BE2C (cell line): ENCODE results near the gene OPCML.
A peak's percentile ranks its signal among the peaks of the same experiment; 100 is the strongest.

Experiments
- DNase-seq: peaks from one replicate; pipeline ENCODE4 v3.0.0-alpha.2; 2020
- H3K27me3 ChIP-seq: fragments of 250-450 bp; sonication (Bioruptor Pico); 2 replicates; pipeline ENCODE4 v1.5.1; 2020; ENCODE audit warnings: mild to moderate bottlenecking
- H3K36me3 ChIP-seq: fragments of 250-450 bp; sonication (Bioruptor Pico); 2 replicates; pipeline ENCODE4 v1.5.1; 2020; ENCODE audit warnings: mild to moderate bottlenecking
- H3K4me1 ChIP-seq: fragments of 250-450 bp; sonication (Bioruptor Pico); 2 replicates; pipeline ENCODE4 v1.5.1; 2020
- H3K4me3 ChIP-seq: 2 replicates; pipeline ENCODE4 v1.5.1; 2011; ENCODE audit warnings: low read depth, low read length
- H3K9me3 ChIP-seq: fragments of 250-450 bp; sonication (Bioruptor Pico); 2 replicates; pipeline ENCODE4 v1.5.1; 2020
- TF ChIP-seq, protein P1 (sequence below): IDR thresholded peaks from 2 replicates; pipeline ENCODE4 v1.5.1; 2012; ENCODE audit warnings: mild to moderate bottlenecking, low read depth, low read length

The OPCML gene

DNA sequence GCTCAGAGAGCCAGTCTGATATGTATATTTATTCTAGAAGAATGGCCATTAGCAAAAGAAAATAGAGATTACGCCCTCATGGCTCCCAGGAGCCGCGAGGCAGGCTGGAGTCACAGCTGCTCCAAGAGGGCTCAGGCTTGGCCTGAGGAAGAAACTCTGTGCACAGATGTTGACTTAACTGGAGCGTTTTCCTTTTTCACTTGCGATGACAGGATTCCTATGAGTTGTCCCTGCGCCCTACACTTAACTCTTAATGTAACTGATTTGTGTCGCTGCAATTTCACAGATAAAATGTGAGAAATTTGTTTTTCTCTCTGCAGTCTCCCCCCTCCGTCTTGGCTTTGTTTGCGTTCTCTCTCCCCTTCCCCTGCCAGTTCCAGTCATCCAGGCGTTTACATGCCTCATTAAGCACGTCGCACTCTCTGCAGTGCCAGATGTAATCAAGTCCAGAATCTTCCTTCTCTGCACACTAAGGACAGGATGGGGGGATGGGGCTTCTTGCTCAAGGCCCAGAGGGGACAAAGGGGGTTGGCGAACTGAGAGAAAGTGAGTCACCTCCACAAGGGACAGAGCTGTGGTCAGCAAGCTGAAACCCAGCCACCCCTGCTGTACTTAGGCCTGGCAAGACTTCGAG is 1101.8 kb downstream of the OPCML start:
- Histone ChIP-seq H3K4me3 (no peak overlapping the region), H3K27me3 (no peaks in the 10 kb centered on the region), H3K4me1 (no peaks in the 10 kb centered on the region), H3K9me3 (no peaks in the 10 kb centered on the region), H3K36me3 (no peaks in the 10 kb centered on the region)
- DNase-seq = peak; percentile 14
- TF ChIP-seq, protein P1, sequence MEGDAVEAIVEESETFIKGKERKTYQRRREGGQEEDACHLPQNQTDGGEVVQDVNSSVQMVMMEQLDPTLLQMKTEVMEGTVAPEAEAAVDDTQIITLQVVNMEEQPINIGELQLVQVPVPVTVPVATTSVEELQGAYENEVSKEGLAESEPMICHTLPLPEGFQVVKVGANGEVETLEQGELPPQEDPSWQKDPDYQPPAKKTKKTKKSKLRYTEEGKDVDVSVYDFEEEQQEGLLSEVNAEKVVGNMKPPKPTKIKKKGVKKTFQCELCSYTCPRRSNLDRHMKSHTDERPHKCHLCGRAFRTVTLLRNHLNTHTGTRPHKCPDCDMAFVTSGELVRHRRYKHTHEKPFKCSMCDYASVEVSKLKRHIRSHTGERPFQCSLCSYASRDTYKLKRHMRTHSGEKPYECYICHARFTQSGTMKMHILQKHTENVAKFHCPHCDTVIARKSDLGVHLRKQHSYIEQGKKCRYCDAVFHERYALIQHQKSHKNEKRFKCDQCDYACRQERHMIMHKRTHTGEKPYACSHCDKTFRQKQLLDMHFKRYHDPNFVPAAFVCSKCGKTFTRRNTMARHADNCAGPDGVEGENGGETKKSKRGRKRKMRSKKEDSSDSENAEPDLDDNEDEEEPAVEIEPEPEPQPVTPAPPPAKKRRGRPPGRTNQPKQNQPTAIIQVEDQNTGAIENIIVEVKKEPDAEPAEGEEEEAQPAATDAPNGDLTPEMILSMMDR = no peak

DNA sequence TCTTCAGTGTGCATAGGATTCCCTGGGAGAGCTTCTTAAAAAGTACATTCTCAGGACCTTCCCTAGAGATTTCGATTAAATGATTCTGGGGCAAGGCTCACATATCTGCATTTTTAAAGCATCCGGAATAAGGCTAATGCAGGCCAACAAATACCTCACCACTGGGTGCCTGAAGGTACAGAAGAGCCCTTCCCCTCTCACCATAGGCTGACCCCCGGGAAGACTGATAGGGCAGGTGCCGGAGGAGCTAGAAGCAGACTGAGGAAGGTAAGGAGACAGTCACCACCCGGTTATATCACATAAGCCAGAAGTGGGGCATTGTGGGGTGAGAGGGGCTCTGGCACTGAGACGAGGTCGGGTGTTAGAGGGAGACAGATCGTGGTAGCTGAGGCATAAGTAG is 1102.6 kb downstream of the OPCML start:
- Histone ChIP-seq H3K36me3 (no peaks in the 10 kb centered on the region), H3K4me1 (no peaks in the 10 kb centered on the region), H3K9me3 (no peaks in the 10 kb centered on the region), H3K4me3 (no peak overlapping the region), H3K27me3 (no peaks in the 10 kb centered on the region)
- TF ChIP-seq, protein P1 = no peak
- no peak for DNase-seq

DNA sequence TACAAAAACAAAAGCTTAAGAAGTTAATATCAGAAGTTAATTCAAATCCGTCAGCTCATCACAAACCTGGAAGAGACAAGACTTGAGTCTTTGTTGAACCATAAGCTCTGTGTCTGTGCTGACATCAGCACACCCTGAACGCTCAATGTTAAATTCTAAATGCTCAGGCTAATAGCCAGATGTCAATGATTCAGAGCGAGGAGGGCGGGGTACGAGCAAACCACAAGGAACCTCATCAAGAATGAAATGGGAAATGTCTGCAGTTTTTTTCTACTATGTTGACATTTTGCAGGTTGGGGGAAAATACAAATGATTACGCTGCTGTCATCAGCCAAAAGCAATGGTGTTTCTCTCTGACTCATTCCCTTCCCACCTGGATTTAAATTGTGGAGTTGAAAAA is 1104.7 kb downstream of the OPCML start:
- no peaks in the 10 kb centered on the region for H3K27me3 ChIP-seq

DNA sequence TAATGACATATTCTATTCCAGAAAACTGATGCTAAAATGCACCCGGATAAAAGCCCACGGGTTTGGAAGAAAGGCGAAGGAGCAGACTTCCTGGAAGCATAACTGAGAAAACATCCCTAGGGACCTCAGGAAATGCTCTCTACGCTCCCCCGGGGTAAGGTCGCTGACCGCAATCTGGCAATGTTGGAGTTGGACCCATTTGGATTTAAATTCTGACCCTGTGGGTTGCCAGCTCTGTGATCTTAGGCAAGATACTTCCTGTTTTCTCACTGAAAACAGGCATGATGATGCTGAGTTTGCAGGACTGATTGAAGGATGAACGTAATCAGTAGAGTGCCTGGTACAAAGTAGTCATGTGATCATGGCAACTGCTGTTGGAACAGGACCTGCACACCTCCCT is 1107.9 kb downstream of the OPCML start:
- Histone ChIP-seq H3K9me3 (no peaks in the 10 kb centered on the region; the same call in 1 of the 2 replicates), H3K4me1 (no peaks in the 10 kb centered on the region), H3K36me3 (no peaks in the 10 kb centered on the region), H3K4me3 (no peak overlapping the region), H3K27me3 (no peaks in the 10 kb centered on the region)
- TF ChIP-seq, protein P1 = no peak
- no peak for DNase-seq

More for the DNA sequence above, 1104.7 kb downstream of the OPCML start:
- Histone ChIP-seq H3K36me3 (no peaks in the 10 kb centered on the region), H3K4me3 (no peak overlapping the region), H3K9me3 (no peaks in the 10 kb centered on the region), H3K4me1 (no peaks in the 10 kb centered on the region)
- TF ChIP-seq, protein P1 = no peak
- DNase-seq = no peak

DNA sequence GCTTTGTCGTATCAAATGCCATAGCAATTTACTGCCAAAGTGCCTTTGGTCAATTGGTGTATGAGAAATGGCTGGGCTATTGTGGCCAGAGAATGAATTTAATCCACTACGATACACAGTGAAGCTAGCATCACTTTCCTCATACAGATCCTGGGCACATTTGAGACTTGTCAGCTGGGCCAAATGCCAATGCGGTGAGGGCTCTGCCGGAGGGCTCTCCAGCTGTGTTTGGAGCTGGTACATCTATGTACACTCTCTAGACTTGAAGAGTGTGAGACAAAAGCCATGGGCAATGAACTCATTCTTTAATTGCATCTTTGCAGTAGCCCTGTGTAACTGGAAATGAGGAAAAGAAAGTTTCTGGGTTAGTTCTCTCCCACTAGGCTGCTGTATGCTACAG is 1109.0 kb downstream of the OPCML start:
- Histone ChIP-seq H3K4me3 (no peak overlapping the region), H3K27me3 (no peaks in the 10 kb centered on the region), H3K4me1 (no peaks in the 10 kb centered on the region), H3K36me3 (no peaks in the 10 kb centered on the region), H3K9me3 (no peaks in the 10 kb centered on the region; the same call in 1 of the 2 replicates)
- DNase-seq = no peak
- TF ChIP-seq, protein P1 = no peak

DNA sequence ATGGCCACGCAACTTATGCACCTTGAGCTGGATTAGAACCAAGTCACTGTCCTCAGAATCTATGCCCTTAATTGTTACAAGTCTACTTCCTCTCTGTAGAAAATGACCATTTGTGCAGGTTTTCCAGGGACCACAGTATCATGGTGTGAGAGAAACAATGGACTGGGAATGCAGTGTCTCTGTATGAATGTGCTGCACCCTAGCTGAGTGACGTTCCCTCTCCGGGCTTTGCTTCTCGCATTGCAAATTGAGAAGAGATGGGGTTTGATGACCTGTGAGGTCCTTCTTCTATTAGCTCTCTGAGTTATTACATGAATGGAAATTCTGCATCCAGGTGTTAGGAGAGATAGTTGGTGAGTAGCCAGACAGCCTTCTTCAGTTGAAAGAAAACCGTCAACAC is 1109.6 kb downstream of the OPCML start:
- H3K27me3 ChIP-seq = no peaks in the 10 kb centered on the region
- no peaks in the 10 kb centered on the region; the same call in 1 of the 2 replicates for H3K9me3 ChIP-seq
- TF ChIP-seq, protein P1 = no peak
- H3K36me3 ChIP-seq = no peaks in the 10 kb centered on the region
- H3K4me3 ChIP-seq = no peak overlapping the region
- no peaks in the 10 kb centered on the region for H3K4me1 ChIP-seq
- DNase-seq = no peak
